NCI-H748 (cell line): Measurements from ENCODE around the gene MBD5.

Experiments
- DNase-seq: peaks from one replicate; lab custom pipeline; 2025; ENCODE audit not compliant: unreplicated experiment; lab: John Stamatoyannopoulos, UW

The MBD5 gene

GRCh38 chr2:148513427-148513826, 492.5 kb downstream of the MBD5 start:
- DNase-seq: no peak

GRCh38 chr2:148515120-148515519, 494.2 kb downstream of the MBD5 start:
- DNase-seq: peak; percentile 19

- no peak for DNase-seq
These were observed 495.1 kb downstream of the MBD5 start for GRCh38 chr2:148515976-148516375.

- no peak for DNase-seq
These were observed 496.4 kb downstream of the MBD5 start for GRCh38 chr2:148517296-148517695.

- no peak for DNase-seq
These were observed 496.9 kb downstream of the MBD5 start for GRCh38 chr2:148517822-148518221.

- peak; percentile 88 for DNase-seq
These were observed 498.1 kb downstream of the MBD5 start for GRCh38 chr2:148519013-148519412.

GRCh38 chr2:148521181-148521580, 500.3 kb downstream of the MBD5 start:
- DNase-seq: no peak

- no peak for DNase-seq
These were observed 502.4 kb downstream of the MBD5 start for GRCh38 chr2:148523315-148523714.

GRCh38 chr2:148524519-148524919, 503.6 kb downstream of the MBD5 start:
- DNase-seq: no peak

- DNase-seq: no peak
These were observed 504.2 kb downstream of the MBD5 start for GRCh38 chr2:148525130-148525529.

GRCh38 chr2:148526509-148527346, 505.8 kb downstream of the MBD5 start:
- DNase-seq: no peak

- no peak for DNase-seq
These were observed 506.8 kb downstream of the MBD5 start for GRCh38 chr2:148527488-148528340.

GRCh38 chr2:148528356-148529064, 507.6 kb downstream of the MBD5 start:
- no peak for DNase-seq

GRCh38 chr2:148529745-148530144, 508.9 kb downstream of the MBD5 start:
- no peak for DNase-seq

GRCh38 chr2:148530350-148530749, 509.5 kb downstream of the MBD5 start:
- DNase-seq: no peak

- DNase-seq: no peak
These were observed 510.3 kb downstream of the MBD5 start for GRCh38 chr2:148531235-148531634.

- DNase-seq: no peak
These were observed 511.0 kb downstream of the MBD5 start for GRCh38 chr2:148531669-148532428.

GRCh38 chr2:148533004-148533403, 512.1 kb downstream of the MBD5 start:
- DNase-seq: no peak

GRCh38 chr2:148533685-148534084, 512.8 kb downstream of the MBD5 start:
- DNase-seq: no peak

- no peak for DNase-seq
These were observed 513.7 kb downstream of the MBD5 start for GRCh38 chr2:148534416-148535204.
